ENCODE data around the gene PPP1R12A.

PPP1R12A gene

DNA sequence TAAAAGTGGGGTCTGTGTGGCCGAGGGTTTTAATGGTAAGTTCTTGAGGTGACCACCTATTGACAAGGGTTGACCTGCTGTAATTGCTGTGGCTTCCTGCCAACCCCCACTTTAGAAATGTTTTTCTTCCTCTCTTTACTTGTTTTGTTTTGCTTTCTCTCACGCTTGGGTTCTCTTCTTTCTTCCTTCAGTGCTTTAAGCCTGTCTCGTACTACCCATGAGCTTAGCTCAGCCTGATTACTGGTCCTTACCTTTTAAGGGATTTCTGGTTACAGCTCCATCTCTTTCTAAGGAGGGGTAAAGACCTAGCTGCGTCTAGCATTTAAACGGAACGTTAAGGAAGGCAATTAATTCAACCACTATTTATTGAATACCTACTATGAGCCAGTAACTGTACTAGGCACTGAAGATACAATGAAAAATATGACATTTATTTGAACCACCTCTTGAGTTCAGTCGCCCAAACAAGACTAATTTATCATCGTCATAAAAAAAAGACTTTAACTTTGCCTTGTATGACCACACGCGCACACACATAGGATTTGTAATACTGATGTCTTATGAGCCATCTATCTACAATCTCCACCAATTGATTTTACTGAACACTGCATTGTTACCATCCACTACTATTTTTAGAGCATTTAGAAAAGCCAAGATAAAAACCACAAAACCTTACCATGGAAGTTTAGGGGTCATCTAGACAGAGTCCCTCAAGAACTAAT, 888 bp upstream of the PPP1R12A start:
- no peak for DNase-seq (ENCODE audit: low read depth)

DNA sequence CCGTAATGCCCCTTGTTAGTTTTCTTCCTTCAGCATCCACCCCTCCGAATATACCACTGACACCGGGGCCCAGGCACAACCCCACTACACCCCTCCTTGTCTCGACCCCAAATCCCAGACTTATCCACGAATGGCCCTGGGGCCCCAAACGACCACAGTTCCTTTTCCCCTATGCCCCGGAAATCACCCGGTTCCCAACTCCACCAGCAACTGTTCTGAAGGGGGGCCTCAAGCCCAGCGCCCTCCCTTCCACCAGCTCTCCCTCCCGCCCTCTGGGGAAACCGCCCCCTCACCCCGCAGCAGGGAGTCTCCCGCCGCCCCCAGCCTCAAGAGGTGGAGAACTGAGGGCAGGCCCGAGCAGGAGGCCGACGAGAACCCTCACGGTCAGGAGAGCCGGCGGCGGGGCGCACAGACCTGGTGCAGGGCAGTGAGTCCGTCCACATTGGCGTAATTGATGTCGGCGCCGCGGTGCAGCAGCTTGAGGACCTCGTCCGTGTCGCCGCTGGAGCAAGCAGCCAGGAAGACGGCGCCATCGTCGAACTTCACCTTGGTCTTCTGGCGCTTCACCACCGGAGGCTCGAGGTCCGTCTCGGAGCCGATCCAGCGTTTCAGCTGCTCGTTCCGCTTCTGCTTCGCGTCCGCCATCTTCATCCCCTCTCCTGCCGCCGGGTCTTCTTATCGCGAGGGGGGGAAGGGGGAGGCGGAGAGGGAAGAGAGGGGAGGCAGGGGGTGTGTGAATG, 446 bp downstream of the PPP1R12A start:
- peak; percentile 16 for DNase-seq (ENCODE audit: low read depth)

DNA sequence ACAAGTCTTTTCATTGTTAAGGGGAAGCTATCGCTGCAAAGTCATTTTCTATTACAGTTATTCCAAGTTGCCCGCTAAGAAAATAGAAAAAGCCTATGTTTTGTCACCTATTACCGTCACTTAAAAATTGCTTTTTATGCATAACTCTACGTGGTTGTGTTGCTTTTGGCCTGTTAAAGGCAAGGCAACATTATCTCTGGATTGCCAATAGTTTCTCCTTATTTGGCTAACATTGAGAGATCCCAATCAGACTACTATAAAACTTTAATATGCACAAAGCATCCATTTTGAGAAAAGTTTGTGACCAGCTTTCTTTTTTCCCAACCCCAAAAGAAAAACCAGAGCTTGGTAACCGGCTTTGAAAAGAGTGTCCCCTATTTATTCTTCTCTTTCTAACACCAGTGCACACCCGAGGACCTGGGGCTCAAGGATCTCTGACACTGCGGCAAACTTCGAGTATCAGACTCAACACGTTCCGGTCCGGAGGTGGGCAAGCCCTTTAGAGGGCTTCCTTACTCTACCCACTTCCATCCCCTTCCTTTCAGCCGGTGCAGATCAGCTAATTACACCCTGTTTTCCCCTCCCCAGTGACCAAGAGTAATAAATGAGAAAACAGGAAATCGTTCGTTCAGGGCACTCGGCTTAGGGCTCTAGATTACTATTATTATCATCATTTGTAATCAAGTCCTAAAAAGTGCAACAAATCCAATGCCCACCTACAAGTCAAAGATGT, 1.2 kb downstream of the PPP1R12A start:
- DNase-seq (ENCODE audit: low read depth), result no peak

DNA sequence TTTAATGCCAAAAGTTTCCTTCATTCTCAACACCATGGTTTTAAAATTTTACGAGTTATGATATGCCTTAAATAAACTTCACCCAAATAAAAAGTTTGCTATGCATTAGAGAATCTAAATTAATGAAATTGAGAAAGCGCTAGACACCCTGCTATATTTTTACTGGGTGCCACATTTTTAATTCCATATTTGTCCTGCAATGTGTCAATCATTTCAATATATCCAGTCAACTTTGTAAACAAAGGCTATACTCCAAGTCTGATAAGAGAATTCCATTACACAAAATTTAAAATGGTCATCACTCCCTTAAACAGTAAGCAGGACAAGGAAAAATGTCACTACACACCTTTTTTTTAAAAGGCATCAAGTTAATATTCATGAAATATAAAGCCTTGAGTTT, 1.9 kb downstream of the PPP1R12A start:
- DNase-seq (ENCODE audit: low read depth), result no peak

DNA sequence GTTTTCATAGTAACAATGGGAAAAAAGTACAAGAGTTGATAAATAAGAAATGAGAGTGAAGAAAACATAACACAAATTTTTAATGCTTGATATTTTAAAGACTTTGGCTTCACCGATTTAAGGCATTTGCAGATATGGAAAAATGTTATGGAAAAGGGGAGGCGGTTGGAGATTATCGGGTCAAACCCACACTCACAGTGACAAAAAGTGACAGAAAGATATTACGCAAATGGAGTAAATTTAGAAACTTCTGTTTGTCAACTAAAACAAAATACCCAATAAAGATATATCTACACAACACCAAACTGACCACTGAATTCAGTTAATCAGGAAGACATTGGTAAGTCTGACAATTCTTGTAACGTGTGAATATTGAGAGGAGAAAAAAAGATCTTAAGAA, 2.5 kb downstream of the PPP1R12A start:
- DNase-seq (ENCODE audit: low read depth), result no peak

DNA sequence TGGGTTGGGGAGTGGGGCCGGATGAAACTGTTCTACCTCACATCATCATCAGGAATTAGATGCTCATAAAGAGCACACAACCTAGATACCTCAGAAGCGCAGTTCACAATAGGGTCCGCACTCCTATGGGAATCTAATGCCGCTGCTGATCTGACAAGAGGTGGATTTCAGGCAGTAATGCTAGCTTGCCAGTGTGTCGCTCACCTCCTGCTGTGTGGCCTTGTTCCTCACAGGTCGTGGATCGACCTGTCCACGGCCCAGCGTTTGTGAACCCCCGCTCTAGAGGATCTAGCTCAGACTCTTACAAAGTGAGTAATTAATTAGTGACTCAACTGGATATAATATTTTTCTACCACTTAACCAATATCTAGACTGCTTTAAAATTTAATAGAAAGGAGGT, 5.8 kb downstream of the PPP1R12A start:
- no peak for DNase-seq (ENCODE audit: low read depth)

DNA sequence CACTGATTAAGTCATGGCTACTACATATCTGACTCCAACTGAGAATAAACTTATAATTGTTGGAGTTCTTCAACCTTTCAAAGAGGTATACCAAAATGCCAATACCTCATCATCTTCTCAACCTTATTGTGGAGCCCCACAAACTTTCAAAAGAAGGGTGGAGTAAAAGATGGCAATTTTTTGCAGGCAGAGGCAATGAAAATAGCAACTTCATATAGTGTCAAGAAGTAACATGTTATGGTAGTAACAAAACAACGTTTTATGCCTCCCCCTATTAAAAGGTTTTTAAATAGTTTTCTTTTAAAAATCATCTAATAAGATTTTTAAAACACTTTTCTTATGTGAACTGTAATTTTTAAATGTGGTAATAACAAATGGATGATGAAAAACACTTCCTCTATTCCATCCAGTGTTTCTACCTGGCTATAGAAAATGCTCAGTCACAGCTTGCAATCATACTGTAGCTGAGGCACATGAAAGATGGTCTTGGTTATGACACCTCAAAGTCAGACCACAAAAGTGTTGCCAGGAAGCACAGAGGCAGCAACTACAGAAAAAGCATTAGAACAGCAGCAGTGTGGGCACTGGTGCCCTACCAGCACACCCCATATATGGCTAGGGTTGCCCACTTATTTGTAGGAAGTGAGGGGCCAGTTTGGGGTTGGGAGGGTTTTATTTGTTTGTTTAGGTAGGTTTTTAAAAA, 7.0 kb downstream of the PPP1R12A start:
- DNase-seq (ENCODE audit: low read depth), result peak; percentile 24

DNA sequence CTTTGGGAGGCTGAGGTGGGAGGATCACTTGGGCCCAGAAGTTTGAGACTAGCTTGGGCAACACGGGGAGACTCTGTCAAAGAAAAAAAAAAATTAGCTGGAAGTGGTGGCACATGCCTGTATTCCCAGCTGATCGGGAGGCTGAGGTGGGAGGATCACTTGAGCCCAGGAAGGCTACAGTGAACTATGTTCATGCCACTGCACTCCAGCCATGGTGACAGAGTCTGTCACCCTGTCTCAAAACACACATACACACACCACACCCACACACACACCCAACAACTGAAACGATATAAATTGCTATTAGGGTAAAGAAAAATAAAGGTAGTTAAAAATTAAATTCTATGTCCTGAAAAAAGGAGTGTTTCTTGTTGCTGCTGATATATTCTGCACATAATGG, 7.9 kb downstream of the PPP1R12A start:
- no peak for DNase-seq (ENCODE audit: low read depth)

DNA sequence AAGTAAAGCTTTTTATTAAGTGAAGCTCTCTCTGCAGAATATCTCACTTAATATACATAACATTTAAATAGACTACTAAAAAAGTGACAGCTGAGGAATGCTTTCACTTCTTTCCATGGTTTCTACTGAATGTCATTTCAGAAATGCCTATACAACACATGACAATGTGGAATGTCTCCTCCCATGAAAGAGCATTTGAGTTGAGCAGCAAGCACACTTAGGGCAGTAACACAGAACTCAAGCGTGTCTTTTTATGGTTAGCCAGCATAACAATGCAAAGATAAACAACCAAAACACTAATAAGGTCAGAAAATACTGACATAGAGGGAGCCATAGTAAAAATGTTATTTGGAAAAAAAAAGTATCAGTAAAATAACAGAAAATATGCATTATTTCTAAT, 9.4 kb downstream of the PPP1R12A start:
- no peak for DNase-seq (ENCODE audit: low read depth)

DNA sequence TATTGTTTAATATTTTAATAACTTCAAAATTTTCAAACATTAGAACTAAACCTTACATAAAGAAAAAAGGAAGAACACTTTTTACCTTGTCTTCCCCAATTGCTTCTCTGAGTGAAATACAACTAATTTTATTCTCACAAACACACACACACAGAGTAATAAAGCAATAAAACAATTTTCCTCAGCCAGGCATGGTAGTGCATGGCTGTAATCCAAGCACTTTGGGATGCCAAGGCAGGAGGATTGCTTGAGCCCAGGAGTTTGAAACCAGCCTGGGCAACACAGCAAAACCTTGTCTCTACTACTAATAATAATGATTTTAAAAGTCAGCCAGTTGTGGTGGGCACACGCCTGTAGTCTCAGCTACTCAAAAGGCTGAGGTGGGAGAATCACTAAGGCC, 13.1 kb downstream of the PPP1R12A start:
- DNase-seq (ENCODE audit: low read depth), result no peak

DNA sequence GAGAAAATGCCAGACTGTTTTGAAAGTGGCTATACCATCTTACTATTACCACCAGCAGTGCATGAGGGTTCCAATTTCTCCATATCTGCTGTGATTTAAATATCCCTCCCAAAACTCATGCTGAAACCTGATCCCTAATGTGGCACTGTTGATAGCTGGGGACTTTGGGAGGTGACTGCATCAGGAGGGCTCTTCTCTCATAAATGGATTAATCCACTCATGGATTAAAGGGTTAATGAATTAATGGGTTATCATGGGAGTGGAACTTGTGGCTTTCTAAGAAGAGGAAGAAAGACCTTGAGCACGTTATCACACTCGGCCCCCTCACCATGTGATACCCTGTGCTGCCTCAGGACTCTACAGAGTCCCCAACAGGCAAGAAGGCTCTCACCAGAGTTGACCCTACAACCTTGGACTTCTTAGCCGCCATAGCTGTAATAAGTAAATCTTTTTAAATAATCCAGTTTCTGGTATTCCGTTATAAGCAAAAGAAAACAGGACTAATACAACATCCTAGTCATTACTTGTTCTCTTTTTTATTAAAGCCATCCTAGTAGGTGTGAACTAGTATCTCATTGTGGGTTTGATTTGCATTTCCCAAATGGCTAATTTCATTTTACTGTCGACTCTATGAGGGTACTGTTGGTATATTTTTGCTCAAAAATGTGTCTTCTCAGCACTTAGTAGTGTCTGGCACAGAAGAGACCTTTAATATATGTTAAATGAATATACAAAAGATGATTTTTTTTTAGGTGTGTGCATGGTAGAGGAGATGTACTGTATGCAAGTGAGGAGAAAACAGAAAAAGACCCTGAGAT, 14.3 kb downstream of the PPP1R12A start:
- DNase-seq (ENCODE audit: low read depth), result no peak

DNA sequence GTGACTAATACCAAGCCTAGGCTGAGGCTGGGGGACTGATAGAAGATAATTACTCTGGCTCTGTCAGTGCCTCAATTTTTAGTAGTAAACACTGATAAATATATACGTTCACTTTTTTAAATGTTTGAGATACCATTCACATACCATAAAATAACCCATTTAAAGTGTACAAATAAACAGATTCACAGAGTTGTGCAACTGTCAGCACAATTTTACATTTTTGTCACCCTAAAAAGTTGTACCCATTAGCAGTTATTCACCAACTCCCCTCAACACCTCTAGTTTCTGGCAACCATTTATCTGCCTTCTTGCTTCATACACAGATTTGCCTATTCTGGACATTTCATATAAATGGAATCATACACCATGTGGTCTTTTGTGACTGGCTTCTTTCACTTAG, 15.1 kb downstream of the PPP1R12A start:
- no peak for DNase-seq (ENCODE audit: low read depth)

DNA sequence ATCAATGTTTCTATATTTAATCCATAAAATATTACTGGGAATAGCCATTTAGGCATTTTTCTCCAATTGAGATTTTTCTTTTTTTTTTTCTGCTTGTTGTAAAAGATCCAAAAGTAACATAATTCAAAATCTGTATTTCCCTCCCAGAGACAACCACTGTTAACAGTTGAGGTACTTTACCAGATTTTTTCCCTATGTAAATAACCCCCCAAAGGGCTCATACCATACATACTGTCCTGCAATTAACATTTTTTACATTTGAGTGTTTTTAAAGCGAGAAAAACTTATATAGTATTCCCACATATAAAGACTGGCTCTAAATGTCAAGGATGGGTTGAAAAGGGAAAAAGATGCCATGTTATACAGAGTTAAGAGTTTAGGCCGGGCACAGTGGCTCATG, 18.1 kb downstream of the PPP1R12A start:
- DNase-seq (ENCODE audit: low read depth), result no peak

DNA sequence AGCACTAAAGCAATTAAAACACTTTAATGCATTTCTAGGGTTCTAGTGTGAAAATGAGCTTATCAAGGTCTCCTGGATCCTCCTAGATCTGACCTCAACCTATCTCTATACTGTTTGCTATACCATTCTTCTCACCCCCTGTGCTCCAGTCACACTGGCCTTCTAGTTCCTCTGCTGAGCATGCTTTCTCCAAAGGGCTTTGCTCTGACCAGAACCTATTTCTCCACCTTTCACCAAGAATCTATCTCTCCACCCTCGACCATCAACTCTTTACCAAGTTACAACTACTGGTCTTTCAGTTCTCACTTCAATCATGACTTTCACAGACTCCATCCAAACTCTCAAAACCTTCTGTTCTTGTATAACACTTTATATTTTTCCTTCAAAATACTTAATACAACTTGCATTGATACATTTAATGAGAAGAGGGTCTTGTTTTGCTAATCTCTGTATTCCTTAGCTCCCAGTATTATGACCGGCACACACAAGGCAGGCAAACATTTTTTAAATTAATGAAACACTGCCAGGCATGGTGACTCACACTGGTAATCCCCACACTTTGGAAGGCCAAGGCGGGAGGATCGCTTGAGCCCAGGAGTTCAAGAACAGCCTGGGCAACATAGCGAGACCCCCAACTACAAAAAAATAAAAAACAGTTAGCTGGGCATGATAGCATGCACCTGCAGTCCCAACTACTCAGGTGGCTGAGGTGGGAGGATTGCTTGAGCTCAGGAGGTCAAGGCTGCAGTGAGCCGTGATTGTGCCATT, 22.8 kb downstream of the PPP1R12A start:
- DNase-seq (ENCODE audit: low read depth), result no peak

DNA sequence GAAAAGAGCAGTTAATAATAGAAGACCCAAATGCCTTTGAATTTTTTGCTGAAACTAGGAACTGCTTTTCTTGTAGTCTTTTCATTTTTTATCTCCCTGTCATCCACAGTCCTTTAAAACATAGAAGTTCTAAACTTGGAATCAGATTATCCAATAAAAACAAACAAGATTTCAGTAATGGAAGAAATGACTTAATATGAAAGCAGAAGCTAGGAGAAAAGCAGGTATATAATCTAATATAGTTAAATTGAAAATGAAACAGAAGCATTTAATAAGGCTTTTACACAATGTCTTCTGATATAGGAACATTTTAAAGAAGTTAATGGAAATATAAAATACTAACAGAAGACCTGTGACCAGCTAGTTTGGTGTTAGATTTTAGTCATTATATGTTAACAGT, 26.5 kb downstream of the PPP1R12A start:
- DNase-seq (ENCODE audit: low read depth), result no peak

DNA sequence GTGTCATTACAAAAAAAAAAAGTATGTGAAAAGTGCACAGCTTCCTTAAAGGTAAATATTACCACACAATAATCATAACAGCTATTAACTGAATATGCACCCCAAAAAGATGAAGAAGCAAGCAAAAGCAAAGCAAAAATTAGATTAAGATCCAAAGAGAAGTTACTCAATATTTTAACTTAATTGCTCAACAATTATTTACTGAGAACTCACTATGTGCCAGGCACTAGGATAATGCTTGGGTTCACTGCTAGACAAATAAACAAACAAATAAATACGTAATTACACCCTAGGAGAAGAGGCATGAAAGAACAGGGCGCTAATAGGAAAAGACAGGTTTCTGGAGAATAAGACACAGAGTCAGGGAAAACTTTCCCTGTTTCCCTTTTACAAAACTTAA, 33.4 kb downstream of the PPP1R12A start:
- no peak for DNase-seq (ENCODE audit: low read depth)

DNA sequence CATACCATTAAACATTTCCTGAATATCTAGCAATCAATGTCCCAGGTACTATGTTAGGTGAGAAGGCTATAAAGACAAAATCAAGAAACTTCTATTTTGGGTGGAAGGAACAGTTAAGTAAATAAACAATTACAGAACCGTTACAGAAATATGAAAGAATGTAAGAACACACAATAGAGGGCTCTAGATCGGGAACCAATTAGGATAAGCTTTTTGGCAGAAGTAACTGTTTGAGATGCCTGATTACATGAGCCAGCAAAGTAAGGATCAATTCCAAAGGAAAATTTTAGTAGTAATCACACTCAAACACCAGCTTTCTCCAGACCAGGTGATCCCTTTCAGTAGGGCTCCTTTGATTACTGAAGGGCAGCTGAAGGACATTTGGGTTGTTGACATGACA, 33.9 kb downstream of the PPP1R12A start:
- DNase-seq (ENCODE audit: low read depth), result no peak

DNA sequence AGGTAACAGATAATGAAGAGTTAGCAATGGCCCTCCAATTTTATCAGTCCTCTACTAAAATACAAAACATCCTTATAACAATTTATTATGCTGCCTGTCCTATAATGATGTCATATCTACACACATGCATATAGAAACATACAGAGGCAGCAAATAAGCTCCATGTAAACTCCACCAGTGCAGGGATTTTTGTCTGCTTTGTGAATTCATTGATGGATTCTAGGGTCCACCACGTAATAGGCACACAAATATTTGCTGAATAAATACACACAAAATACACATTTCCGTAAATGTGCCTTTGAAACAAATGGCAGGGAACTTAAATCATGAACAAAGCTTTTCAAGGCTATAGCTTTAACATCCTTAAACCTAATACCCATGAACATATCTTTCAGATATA, 34.7 kb downstream of the PPP1R12A start:
- DNase-seq (ENCODE audit: low read depth), result no peak

DNA sequence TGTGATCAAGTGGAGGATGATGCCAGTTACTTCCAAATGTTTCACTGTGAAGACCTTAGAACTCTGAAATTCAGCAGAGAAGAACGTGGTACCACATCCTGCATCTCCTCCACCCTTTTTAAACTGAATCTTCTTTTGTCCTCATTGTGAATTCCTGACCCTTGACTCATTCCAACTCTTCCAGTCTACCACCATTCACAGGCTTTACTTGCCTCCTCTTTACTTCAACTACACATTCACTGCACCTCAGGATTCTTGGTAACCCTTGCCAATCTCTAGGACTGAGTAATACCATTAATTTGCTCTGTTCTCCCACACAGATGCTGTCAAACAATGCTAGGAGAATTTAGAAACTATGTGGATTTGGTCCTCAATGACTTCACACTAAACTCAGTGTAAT, 37.3 kb downstream of the PPP1R12A start:
- DNase-seq (ENCODE audit: low read depth), result no peak

DNA sequence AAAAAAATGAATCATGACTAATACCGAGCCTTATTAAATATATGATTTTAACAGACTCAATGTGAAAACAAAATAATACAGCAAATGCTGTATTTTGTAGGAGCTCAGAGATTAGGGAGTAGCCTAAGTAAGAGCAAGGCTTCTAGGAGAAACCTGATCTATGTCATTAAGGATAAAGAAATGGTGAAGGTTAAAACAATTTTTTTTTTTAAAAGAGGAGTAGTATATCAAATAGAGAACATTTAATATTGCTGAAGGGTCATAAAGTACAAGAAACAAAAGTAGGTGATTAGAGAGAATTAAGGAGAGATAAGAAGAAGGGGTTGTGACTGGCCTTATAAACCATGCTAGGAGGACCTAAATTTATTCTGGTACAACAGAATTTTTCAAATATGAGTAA, 39.1 kb downstream of the PPP1R12A start:
- DNase-seq (ENCODE audit: low read depth), result no peak

DNA sequence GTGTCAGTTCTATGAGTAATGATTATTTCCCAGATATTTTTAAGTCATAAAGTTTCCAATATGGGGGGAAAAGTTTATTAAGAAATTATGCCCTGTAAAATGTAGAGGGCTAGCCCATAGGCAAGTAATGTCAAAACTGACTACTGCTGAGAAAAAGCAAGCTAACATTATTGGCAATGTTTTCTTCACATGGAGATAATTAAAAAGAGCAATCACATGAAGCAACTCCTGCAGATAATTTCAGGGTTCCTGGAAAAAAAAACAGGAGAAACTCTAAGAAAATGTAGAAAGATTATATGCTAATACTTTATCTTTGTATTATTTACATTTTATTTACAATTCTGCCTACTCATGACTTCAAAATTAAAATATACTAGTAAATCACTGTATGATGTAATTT, 39.8 kb downstream of the PPP1R12A start:
- no peak for DNase-seq (ENCODE audit: low read depth)
